ENCODE results near the gene PRKCI.

DNA sequence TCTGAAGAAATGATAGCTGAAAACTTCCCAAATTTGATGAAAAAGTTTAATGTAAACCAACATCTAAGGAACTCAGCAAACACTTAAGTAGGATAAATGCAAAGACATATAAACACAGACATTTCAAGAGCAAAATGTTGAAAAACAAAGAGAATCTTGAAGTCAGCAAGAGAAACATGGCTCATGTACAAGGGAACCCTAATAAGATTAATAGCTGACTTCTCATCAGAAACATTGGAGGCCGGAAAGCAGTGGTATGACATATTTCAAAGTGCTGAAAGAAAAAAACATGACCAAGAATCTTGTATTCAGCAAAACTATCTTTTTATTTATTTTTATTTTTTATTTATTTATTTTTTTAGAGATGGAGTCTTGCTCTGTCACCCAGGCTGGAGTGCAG lies 10.6 kb upstream of the PRKCI start:
- TF ChIP-seq, protein P1, sequence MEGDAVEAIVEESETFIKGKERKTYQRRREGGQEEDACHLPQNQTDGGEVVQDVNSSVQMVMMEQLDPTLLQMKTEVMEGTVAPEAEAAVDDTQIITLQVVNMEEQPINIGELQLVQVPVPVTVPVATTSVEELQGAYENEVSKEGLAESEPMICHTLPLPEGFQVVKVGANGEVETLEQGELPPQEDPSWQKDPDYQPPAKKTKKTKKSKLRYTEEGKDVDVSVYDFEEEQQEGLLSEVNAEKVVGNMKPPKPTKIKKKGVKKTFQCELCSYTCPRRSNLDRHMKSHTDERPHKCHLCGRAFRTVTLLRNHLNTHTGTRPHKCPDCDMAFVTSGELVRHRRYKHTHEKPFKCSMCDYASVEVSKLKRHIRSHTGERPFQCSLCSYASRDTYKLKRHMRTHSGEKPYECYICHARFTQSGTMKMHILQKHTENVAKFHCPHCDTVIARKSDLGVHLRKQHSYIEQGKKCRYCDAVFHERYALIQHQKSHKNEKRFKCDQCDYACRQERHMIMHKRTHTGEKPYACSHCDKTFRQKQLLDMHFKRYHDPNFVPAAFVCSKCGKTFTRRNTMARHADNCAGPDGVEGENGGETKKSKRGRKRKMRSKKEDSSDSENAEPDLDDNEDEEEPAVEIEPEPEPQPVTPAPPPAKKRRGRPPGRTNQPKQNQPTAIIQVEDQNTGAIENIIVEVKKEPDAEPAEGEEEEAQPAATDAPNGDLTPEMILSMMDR (IDR thresholded peaks at IDR 0.05) = no peak
- TF ChIP-seq POLR2AphosphoS5 (IDR thresholded peaks at IDR 0.05; ENCODE audit: low read depth, low read length) (no peak), REST (IDR thresholded peaks at IDR 0.05; ENCODE audit: insufficient read depth in 1 of 2, low read depth in 2 of 2, low read length in 1 of 2) (no peak), TCF7L2 (IDR thresholded peaks at IDR 0.05; ENCODE audit: low read depth, low read length) (no peak), SIN3A (IDR thresholded peaks at IDR 0.05; ENCODE audit: borderline replicate concordance, insufficient read depth, low read depth, low read length) (no peak)
